Measurements from ENCODE around the gene C16orf46.

DNA sequence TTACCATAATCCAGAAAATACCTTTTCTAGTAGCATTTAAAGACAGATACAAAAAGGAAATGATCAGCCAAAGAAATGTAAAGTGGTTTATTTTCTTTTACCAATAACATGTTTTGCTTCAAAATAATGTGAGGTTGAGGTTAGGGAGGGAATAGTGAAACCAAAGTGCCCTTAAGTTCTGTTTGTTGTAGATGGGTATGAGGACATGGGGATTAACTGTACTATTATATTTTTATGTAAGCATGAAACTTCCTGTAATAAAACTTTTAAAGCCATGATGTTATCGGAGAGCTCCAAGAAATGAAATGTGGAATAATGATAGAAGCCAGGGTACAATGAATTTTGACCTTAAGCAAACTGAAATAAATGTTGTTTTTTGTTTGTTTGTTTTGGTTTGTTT lies 9.9 kb downstream of the C16orf46 start:
- TF ChIP-seq, protein P1, sequence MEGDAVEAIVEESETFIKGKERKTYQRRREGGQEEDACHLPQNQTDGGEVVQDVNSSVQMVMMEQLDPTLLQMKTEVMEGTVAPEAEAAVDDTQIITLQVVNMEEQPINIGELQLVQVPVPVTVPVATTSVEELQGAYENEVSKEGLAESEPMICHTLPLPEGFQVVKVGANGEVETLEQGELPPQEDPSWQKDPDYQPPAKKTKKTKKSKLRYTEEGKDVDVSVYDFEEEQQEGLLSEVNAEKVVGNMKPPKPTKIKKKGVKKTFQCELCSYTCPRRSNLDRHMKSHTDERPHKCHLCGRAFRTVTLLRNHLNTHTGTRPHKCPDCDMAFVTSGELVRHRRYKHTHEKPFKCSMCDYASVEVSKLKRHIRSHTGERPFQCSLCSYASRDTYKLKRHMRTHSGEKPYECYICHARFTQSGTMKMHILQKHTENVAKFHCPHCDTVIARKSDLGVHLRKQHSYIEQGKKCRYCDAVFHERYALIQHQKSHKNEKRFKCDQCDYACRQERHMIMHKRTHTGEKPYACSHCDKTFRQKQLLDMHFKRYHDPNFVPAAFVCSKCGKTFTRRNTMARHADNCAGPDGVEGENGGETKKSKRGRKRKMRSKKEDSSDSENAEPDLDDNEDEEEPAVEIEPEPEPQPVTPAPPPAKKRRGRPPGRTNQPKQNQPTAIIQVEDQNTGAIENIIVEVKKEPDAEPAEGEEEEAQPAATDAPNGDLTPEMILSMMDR (conservative IDR thresholded peaks at IDR 0.05), result no peak
- no peak for TF ChIP-seq ZFX (IDR thresholded peaks at IDR 0.05)

Measured in C4-2B (cell line).